OCI-LY3 (cell line): ENCODE results near the gene COLQ.
"Not testable (repeated sequence)": the region's sequence is repeated elsewhere in the genome, so short reads cannot be mapped to it uniquely, and the experiment has no call there.

Source experiments
- H2AFZ ChIP-seq: fragments of 200-600, 300-600 bp; shearing (Covaris generic); 2 replicates; pipeline ENCODE4 v1.6.0; 2014; ENCODE audit warnings: antibody characterized with exemption, low read depth, low read length
- H3K27ac ChIP-seq: fragments of 200-600, 300-600 bp; sonication (generic); 2 replicates; pipeline ENCODE4 v1.5.1; 2014; ENCODE audit warnings: mild to moderate bottlenecking, low read length, moderate library complexity, mixed read lengths
- H3K27me3 ChIP-seq: fragments of 200-600, 300-600 bp; sonication (generic); 2 replicates; pipeline ENCODE4 v1.6.1; 2014; ENCODE audit warnings: low read depth, low read length, mixed read lengths
- H3K36me3 ChIP-seq: fragments of 200-600, 300-600 bp; sonication (generic); replicated peaks from 2 replicates; pipeline ENCODE3; 2014; ENCODE audit warnings: low read depth, low read length, mixed read lengths
- H3K4me1 ChIP-seq: fragments of 300-600, 200-600 bp; sonication (generic); 2 replicates; pipeline ENCODE4 v1.6.1; 2014; ENCODE audit warnings: low read length, mixed read lengths
- H3K4me2 ChIP-seq: fragments of 200-600, 300-600 bp; sonication (generic); 2 replicates; pipeline ENCODE4 v1.6.1; 2014; ENCODE audit warnings: low read length, mixed read lengths
- H3K4me3 ChIP-seq: fragments of 300-600, 200-600 bp; sonication (generic); 2 replicates; pipeline ENCODE4 v1.5.1; 2014; ENCODE audit warnings: antibody characterized with exemption, mild to moderate bottlenecking, low read length, moderate library complexity
- H3K79me2 ChIP-seq: fragments of 300-600, 200-600 bp; shearing (Covaris generic); 2 replicates; pipeline ENCODE4 v1.6.1; 2014; ENCODE audit warnings: mild to moderate bottlenecking, low read length, mixed read lengths
- H3K9ac ChIP-seq: fragments of 300-600, 200-600 bp; shearing (Covaris generic); 2 replicates; pipeline ENCODE4 v1.6.0; 2014; ENCODE audit warnings: mild to moderate bottlenecking, low read length, moderate library complexity
- H3K9me3 ChIP-seq: fragments of 200-600, 300-600 bp; shearing (Covaris generic); 2 replicates; pipeline ENCODE4 v1.6.1; 2014; ENCODE audit warnings: low read length, mixed read lengths; ENCODE audit not compliant: insufficient read depth
- H4K20me1 ChIP-seq: fragments of 200-600, 300-600 bp; sonication (generic); 2 replicates; pipeline ENCODE4 v1.6.1; 2016; ENCODE audit warnings: low read length, mixed read lengths; ENCODE audit not compliant: insufficient read depth
- EZH2phosphoT487 ChIP-seq: fragments of 200-600 bp; shearing (Covaris generic); IDR thresholded peaks from 2 replicates; pipeline ENCODE4 v1.6.1; 2018; ENCODE audit warnings: antibody characterized with exemption, mixed run types, low read depth
- TF ChIP-seq, protein P1 (sequence below): fragments of 200-600, 300-600 bp; sonication (generic); IDR thresholded peaks from 2 replicates; pipeline ENCODE4 v1.5.1; 2014; ENCODE audit warnings: antibody characterized with exemption, low read length, low read depth

Gene COLQ

GRCh38 chr3:15465876-15466585 is 55.5 kb downstream of the COLQ start:
- Histone ChIP-seq H3K36me3 (no peaks in the 10 kb centered on the region), H4K20me1 (no peaks in the 10 kb centered on the region), H3K4me1 (peaks cover 3% of the 10 kb centered on the region; the same call in 1 of the 2 replicates), H3K27ac (no peak overlapping the region), H3K4me2 (no peak overlapping the region), H3K79me2 (no peaks in the 10 kb centered on the region), H3K4me3 (no peak overlapping the region), H3K9me3 (no peaks in the 10 kb centered on the region), H3K27me3 (peaks cover 7% of the 10 kb centered on the region), H2AFZ (no peak overlapping the region), H3K9ac (no peak overlapping the region)
- TF ChIP-seq EZH2phosphoT487, result no peak

DNA sequence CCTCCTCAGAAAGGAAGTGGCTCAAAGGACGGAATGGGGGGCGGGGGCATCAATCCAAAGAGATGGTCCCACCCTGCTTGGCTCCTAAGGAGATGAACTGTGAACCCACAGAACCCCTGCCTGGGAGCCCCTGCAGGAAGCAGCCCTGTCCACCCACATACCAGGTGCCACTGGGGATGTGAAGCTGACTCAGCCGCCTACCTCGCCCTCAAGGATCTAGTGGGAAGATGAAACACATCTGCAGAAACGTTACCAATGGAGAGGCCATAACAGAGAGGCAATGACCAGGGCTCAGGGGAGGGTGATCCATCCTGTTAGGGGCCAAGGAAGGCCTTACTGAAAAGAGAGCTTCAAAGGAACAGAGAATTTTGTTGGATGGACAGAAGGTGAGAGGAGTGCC is 59.1 kb downstream of the COLQ start:
- TF ChIP-seq EZH2phosphoT487, result no peak
- TF ChIP-seq, protein P1, sequence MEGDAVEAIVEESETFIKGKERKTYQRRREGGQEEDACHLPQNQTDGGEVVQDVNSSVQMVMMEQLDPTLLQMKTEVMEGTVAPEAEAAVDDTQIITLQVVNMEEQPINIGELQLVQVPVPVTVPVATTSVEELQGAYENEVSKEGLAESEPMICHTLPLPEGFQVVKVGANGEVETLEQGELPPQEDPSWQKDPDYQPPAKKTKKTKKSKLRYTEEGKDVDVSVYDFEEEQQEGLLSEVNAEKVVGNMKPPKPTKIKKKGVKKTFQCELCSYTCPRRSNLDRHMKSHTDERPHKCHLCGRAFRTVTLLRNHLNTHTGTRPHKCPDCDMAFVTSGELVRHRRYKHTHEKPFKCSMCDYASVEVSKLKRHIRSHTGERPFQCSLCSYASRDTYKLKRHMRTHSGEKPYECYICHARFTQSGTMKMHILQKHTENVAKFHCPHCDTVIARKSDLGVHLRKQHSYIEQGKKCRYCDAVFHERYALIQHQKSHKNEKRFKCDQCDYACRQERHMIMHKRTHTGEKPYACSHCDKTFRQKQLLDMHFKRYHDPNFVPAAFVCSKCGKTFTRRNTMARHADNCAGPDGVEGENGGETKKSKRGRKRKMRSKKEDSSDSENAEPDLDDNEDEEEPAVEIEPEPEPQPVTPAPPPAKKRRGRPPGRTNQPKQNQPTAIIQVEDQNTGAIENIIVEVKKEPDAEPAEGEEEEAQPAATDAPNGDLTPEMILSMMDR, result no peak

GRCh38 chr3:15460891-15461531 is 60.5 kb downstream of the COLQ start:
- Histone ChIP-seq H3K9ac (no peak overlapping the region), H3K36me3 (no peaks in the 10 kb centered on the region), H3K27ac (no peak overlapping the region), H3K4me2 (no peak overlapping the region), H3K27me3 (0 out of 2 replicates have a peak, but pooled peaks cover 4% of the 10 kb centered on the region), H3K4me3 (no peak overlapping the region), H3K79me2 (no peaks in the 10 kb centered on the region), H4K20me1 (no peaks in the 10 kb centered on the region), H2AFZ (no peak overlapping the region), H3K9me3 (no peaks in the 10 kb centered on the region), H3K4me1 (no peaks in the 10 kb centered on the region)
- TF ChIP-seq, protein P1, result no peak
- TF ChIP-seq EZH2phosphoT487, result no peak

More for the DNA sequence above, 59.1 kb downstream of the COLQ start:
- Histone ChIP-seq H3K4me2 (no peak overlapping the region), H4K20me1 (no peaks in the 10 kb centered on the region), H3K27ac (no peak overlapping the region), H3K79me2 (no peaks in the 10 kb centered on the region), H3K36me3 (no peaks in the 10 kb centered on the region), H3K9ac (no peak overlapping the region), H3K4me1 (no peaks in the 10 kb centered on the region), H3K9me3 (no peaks in the 10 kb centered on the region), H3K4me3 (no peak overlapping the region), H2AFZ (no peak overlapping the region), H3K27me3 (0 out of 2 replicates have a peak, but pooled peaks cover 4% of the 10 kb centered on the region)

- Histone ChIP-seq H3K27me3 (0 out of 2 replicates have a peak, but pooled peaks cover 4% of the 10 kb centered on the region), H2AFZ (no peak overlapping the region), H3K9me3 (no peaks in the 10 kb centered on the region), H3K27ac (no peak overlapping the region), H4K20me1 (no peaks in the 10 kb centered on the region), H3K79me2 (no peaks in the 10 kb centered on the region), H3K4me2 (no peak overlapping the region), H3K4me1 (no peaks in the 10 kb centered on the region), H3K36me3 (no peaks in the 10 kb centered on the region), H3K9ac (no peak overlapping the region), H3K4me3 (no peak overlapping the region)
- TF ChIP-seq EZH2phosphoT487, result no peak
- TF ChIP-seq, protein P1, result no peak
Observed at GRCh38 chr3:15458212-15458780, 63.2 kb downstream of the COLQ start.

DNA sequence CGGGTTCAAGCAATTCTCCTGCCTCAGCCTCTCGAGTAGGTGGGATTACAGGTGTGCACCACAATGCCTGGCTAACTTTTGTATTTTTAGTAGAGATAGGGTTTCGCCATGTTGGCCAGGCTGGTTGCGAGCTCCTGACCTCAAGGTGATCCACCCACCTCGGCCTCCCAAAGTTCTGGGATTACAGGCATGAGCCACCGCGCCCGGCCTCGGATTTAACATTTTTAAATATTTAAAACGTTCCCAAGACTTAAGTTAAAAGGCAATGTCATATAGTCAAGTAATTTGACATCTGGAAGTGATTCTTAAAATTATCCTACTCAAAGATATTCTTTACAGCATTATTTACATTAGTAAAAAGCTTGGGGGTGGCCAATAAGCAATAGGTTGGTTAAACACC is 64.6 kb downstream of the COLQ start:
- not testable (repeated sequence) for H3K27ac ChIP-seq

More for the DNA sequence above, 64.6 kb downstream of the COLQ start:
- H3K4me2 ChIP-seq, H3K27me3 ChIP-seq, H2AFZ ChIP-seq, H3K4me3 ChIP-seq, H3K36me3 ChIP-seq, H3K79me2 ChIP-seq, H3K9ac ChIP-seq, H3K9me3 ChIP-seq, H4K20me1 ChIP-seq, H3K4me1 ChIP-seq: not testable (repeated sequence)
